ENCODE data around the gene SFXN1.

SFXN1 gene

GRCh38 chr5:175465282-175465681, 13.1 kb upstream of the SFXN1 start:
- no peak for DNase-seq (ENCODE audit: low read depth in 2 of 2)

GRCh38 chr5:175466700-175467318, 11.6 kb upstream of the SFXN1 start:
- no peak for DNase-seq (ENCODE audit: low read depth in 2 of 2)

GRCh38 chr5:175467983-175468690, 10.2 kb upstream of the SFXN1 start:
- no peak for DNase-seq (ENCODE audit: low read depth in 2 of 2)

GRCh38 chr5:175468892-175469291, 9.5 kb upstream of the SFXN1 start:
- DNase-seq (ENCODE audit: low read depth in 2 of 2): no peak

GRCh38 chr5:175469916-175470315, 8.4 kb upstream of the SFXN1 start:
- DNase-seq (ENCODE audit: low read depth in 2 of 2): no peak

GRCh38 chr5:175470781-175471180, 7.6 kb upstream of the SFXN1 start:
- no peak for DNase-seq (ENCODE audit: low read depth in 2 of 2)

- no peak for DNase-seq (ENCODE audit: low read depth in 2 of 2)
Observed at GRCh38 chr5:175471196-175471595, 7.2 kb upstream of the SFXN1 start.

GRCh38 chr5:175471628-175472027, 6.7 kb upstream of the SFXN1 start:
- DNase-seq (ENCODE audit: low read depth in 2 of 2): no peak

- no peak for DNase-seq (ENCODE audit: low read depth in 2 of 2)
Observed at GRCh38 chr5:175472378-175472777, 6.0 kb upstream of the SFXN1 start.

- no peak for DNase-seq (ENCODE audit: low read depth in 2 of 2)
Observed at GRCh38 chr5:175475248-175475647, 3.1 kb upstream of the SFXN1 start.

GRCh38 chr5:175477440-175477839, 920 bp upstream of the SFXN1 start:
- no peak for DNase-seq (ENCODE audit: low read depth in 2 of 2)

- DNase-seq (ENCODE audit: low read depth in 2 of 2): no peak
Observed at GRCh38 chr5:175478008-175478383, 364 bp upstream of the SFXN1 start.

- DNase-seq (ENCODE audit: low read depth in 2 of 2): no peak
Observed at GRCh38 chr5:175479125-175479881, 943 bp downstream of the SFXN1 start.

- no peak for DNase-seq (ENCODE audit: low read depth in 2 of 2)
Observed at GRCh38 chr5:175483337-175483736, 5.0 kb downstream of the SFXN1 start.

- DNase-seq (ENCODE audit: low read depth in 2 of 2): no peak
Observed at GRCh38 chr5:175484322-175484721, 6.0 kb downstream of the SFXN1 start.

- no peak for DNase-seq (ENCODE audit: low read depth in 2 of 2)
Observed at GRCh38 chr5:175484829-175485228, 6.5 kb downstream of the SFXN1 start.

- no peak for DNase-seq (ENCODE audit: low read depth in 2 of 2)
Observed at GRCh38 chr5:175485631-175486030, 7.3 kb downstream of the SFXN1 start.

GRCh38 chr5:175487514-175488222, 9.3 kb downstream of the SFXN1 start:
- DNase-seq (ENCODE audit: low read depth in 2 of 2): no peak

- no peak for DNase-seq (ENCODE audit: low read depth in 2 of 2)
Observed at GRCh38 chr5:175489693-175490443, 11.5 kb downstream of the SFXN1 start.

GRCh38 chr5:175491223-175491622, 12.9 kb downstream of the SFXN1 start:
- no peak for DNase-seq (ENCODE audit: low read depth in 2 of 2)

- DNase-seq (ENCODE audit: low read depth in 2 of 2): no peak
Observed at GRCh38 chr5:175493260-175493659, 14.9 kb downstream of the SFXN1 start.

- no peak for DNase-seq (ENCODE audit: low read depth in 2 of 2)
Observed at GRCh38 chr5:175493726-175494125, 15.4 kb downstream of the SFXN1 start.
